Lower leg skin (tissue), 3 donors: ENCODE measurements around the gene CXCL16.

Experiments used
- POLR2A ChIP-seq, 2 donors: fragments of 450-650 bp; IDR thresholded peaks; one replicate each; pipeline ENCODE4 v1.6.1; 2016 to 2017; ENCODE audit warnings: antibody characterized with exemption in 2 of 2, mild to moderate bottlenecking in 1 of 2, moderate library complexity in 1 of 2
- TF ChIP-seq, protein P1 (sequence below), 3 donors: fragments of 450-650 bp; IDR thresholded peaks; one replicate each; pipeline ENCODE4 v1.5.1; 2016; ENCODE audit warnings: antibody characterized with exemption in 3 of 3, mild to moderate bottlenecking in 3 of 3, moderate library complexity in 2 of 3

DNA sequence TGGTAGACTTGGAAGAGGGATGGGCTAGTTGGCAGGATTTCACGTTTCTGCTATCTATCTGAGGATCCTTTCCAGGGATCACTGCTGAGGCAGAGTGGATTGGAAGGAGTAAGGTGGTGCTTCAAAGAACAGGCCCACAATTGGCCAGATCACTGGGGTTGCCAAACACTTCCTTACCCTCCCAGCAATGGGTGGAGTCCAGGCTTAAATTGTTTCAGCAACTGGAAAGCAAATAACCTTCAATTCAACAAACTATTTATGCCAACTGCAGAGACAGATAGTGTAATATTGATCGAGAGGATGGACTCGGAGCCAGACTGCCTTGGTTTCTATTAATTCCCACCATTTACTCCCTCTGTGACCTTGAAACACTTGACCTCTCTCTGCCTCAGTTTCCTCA lies 27.2 kb downstream of the CXCL16 start:
- TF ChIP-seq, protein P1, sequence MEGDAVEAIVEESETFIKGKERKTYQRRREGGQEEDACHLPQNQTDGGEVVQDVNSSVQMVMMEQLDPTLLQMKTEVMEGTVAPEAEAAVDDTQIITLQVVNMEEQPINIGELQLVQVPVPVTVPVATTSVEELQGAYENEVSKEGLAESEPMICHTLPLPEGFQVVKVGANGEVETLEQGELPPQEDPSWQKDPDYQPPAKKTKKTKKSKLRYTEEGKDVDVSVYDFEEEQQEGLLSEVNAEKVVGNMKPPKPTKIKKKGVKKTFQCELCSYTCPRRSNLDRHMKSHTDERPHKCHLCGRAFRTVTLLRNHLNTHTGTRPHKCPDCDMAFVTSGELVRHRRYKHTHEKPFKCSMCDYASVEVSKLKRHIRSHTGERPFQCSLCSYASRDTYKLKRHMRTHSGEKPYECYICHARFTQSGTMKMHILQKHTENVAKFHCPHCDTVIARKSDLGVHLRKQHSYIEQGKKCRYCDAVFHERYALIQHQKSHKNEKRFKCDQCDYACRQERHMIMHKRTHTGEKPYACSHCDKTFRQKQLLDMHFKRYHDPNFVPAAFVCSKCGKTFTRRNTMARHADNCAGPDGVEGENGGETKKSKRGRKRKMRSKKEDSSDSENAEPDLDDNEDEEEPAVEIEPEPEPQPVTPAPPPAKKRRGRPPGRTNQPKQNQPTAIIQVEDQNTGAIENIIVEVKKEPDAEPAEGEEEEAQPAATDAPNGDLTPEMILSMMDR (IDR thresholded peaks at IDR 0.05): no peak
- no peak for TF ChIP-seq POLR2A (IDR thresholded peaks at IDR 0.05)
